HG03378 (cell line): ENCODE measurements around the gene EEF2K.
"Not testable (repeated sequence)": the region's sequence is repeated elsewhere in the genome, so short reads cannot be mapped to it uniquely, and the experiment has no call there.

Experiments
- ATAC-seq: cut with Tn5 transposase; IDR thresholded peaks from one replicate; pipeline ENCODE4 v1.9.1; 2021; ENCODE audit warnings: mild to moderate bottlenecking, moderate library complexity; ENCODE audit not compliant: unreplicated experiment

The EEF2K gene

DNA sequence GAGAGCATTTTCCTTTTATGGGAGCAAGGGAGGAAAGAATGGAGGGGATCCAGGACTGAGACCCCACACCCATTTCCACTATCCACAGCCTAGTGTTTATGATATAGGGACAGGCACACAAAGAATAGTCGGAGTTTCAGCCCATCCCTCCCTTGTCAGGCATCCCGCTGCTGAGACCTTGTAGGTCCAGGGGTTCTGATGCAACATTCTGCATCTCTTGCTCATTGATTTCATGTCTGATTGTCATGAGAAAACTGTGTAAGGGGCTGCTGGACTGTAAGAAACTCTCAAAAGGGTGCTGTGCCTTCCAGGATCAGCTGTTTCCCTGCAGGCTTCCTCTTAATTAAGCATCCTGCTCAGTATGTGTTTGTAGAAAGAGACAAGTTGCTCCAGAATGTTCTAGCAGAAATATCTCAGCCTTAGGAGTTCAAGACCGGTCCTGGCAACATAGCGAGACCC lies 85.8 kb downstream of the EEF2K start:
- no peak for ATAC-seq

DNA sequence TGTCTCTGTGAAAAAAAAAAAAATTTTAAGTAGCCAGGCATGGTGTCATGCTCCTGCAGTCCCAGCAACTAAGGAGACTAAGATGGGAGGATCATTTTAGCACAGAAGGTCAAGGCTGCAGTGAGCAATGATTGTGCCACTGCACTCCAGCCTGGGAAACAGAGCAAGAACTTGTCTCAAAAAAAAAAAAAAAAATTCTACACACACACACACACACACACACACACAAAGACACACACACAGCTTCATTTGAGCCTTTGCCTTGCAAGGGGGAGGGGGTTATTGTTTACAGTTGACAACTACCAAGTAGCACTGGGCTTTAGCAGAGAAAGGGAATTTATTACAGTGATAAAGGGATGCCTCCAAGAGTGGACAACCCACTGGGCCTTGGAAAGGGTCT lies 86.2 kb downstream of the EEF2K start:
- ATAC-seq: no peak

DNA sequence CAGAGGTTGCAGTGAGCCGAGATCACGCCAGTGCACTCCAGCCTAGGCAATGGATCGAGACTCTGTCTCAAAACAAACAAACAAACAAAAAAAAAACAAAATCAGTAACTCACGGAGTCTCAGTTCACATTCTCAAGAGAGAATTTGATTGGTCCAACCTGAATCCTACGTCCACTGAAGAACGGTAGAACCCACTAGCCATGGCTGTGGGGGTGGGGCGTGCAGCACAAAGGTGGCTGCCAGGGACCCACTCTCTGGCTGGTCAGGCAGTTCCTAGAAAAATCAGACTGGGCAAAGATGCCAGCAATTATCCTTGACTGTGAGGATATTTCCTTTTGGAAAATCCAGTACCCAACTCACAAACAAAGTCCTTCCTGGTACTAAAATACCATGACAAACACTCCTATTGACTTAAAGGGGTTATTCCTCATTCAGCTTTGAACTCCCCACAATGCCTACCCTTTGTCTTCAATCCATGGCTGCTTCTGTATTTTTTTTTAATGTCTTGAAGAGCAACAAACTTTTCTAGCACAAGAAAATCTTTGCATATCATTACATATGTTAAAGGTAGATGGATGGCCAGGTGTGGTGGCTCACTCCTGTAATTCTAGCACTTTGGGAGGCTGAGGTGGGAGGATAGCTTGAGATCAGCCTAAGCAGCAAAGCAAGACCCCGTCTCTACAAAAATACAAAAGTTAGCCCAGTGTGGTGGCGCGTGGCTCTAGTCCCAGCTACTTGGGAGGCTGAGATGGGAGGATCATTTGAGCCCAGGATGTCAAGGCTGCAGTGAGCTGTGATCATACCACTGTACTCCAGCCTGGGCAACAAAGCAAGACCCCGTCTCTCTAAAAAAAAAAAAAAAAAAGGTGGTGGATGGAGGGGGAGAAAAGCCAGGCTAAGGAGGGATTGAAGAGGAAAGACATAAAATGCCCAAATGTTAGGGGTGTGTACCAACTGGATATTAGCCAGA lies 87.3 kb downstream of the EEF2K start:
- no peak for ATAC-seq

DNA sequence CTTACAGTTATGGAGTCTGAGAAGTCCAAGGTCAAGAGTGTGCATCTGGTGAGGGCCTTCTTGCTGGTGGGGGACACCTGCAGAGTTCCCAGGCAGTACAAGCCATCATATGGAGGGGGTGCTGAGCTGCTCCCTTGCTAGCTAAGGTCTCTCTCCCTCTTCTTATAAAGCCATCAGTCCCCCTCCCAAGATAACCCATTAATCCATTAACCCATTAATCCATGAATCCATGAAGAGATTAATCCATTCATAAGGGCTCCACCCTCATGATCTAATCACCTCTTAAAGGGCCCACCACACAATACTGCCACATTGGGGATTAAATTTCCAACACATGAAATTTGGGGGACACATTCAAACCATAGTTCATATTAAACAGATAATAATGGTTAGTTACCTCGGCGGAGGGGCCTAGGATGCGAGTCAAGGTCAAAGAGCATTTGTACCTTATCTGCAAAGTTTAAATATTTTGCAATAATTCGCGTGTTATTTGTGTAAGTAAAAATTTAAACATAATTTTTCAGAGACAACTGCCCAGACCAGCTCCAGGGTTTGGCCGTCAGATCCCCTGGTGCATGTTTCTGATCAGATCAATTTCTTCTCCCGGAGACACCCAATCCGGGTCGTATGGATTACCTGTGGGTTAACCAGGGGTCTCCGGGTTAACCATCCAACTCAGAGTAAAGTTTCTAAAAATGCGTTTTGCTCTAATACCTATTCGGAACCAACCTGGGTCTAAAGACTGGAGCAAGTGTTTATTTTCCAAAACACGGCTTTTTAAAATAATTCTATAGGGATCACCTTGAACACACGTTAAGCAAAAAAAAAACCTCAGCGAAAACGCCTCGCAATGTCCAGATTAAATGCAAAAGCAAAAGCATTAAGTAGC lies 90.4 kb downstream of the EEF2K start:
- peak; percentile 1 for ATAC-seq

DNA sequence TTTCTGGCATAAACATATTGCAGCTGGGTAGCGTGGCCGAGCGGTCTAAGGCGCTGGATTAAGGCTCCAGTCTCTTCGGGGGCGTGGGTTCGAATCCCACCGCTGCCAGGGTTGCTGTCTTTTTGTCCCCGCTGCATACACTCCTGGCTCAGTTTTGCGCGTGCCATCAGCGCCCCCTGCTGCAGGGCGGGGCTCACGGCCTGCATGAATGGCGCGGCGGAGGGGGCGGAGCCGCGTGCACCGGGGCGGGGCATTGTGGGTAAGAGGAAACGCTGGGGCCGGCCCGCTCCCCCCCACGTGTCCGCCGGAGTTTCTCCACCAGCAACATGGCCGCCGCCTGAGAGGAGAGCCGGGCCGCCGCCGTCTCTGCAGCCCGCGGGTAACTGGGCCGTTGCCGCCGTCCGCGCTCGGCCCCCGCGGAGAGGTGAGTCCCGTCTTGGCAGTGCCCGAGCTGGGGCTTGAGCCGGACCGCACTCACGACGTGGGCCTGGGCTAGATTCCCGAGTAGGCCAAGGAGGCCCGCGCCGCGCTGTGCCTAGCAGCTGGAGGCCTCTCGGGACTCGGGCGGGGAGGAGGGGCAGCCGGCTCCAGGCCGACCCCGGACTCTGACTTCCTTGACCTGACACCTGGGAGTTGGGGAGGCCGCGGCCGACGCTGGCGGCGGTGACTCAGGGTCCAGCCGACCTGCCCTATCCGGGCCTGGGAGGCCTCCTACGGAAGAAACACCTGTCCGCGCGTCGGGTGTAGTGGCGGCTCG lies 91.2 kb downstream of the EEF2K start, which contains the start of gene POLR3E:
TSS of gene POLR3E (plus strand) at position 296 of the 757 bp plus-strand sequence. CDS start 5,560 bp downstream, outside the sequence.
- ATAC-seq: peak; percentile 70

DNA sequence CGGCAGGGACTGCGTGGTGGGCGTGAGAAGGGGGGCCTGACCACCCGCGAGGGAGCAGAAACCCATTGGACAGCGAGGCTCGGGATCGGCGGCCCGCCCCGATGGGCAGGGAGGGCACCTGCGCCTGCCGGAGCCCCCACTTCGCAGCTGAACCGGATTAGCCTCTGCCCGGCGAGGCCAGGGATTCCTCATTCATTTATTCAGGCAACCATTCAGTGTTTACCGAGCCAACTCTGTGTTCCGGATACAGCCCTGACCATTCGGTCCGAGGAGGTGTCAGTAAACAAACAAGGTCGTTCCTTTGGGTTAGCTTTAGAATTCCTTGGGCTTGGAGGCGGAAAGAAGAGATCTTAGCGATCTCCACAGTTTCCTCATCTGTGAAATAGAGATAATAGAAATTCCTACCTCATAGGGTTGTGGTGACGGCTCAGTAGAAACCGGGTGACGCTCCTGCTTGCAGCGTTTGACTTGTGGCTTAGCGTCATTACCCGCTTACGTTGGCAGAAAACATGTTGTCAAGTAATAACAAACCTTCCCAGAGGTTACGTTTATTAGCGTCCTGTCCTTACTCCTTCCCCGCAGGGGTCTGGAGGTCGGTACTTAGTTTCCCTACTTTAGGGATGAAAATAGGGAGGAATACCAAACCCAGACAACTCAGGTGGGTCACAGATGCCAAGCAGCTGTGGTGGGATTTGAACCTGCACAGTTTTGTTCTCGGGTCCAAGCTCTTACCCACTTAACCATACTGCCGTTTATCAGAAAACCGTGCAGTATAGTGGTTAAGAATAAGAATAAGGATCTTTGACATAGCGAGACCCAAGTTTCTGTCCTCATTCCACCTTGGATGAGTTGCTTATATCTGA lies 92.0 kb downstream of the EEF2K start:
- ATAC-seq: peak; percentile 37

DNA sequence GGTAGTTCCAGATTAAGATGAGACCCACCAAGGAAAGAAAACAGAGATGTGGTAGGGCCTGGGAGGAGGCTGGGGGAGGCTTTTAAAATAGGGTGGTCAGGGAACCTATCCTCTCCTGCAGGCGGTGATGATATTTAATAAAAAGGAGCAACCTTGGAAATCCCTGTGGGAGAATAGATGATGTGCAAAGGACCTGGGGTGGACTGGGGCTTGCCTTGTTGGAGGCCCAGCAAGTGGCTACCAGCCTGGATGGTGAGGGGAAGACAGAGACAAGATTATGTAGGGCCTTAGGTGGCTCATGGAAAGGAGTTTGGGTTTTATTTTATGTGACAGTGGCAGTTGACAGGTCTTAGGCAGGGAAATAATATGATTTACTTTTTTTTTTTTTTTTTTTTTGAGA lies 93.0 kb downstream of the EEF2K start:
- ATAC-seq: no peak

DNA sequence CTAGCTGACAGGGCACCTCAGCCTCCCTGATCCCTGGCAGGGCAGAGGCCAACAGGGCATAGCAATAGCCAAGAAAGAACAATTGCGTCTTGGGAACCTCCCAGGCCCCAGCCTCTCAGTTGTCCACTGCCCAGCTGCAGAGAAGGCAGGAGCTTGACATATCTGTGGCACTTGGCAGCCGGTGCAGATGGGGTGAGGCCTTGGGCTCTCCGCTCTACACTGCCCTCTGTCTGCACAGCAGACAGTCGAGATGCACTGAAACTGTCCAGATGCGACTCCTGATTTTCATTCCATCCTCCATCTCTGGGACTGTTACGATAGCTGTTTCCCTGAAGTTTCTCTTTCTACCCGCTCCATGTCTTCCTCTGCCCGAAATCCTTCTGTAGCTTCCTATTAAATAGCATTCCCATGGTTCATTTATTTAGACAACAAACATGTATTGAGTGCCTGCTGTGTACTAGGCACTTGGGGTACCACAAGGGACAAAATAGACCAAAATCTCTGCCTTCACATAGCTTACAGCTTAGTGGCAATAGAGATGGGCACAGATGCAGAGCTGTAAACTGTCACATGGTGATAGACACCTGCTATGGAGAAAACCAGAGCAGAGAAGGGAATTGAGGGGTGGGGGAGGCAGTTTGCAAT lies 94.5 kb downstream of the EEF2K start:
- ATAC-seq: no peak

DNA sequence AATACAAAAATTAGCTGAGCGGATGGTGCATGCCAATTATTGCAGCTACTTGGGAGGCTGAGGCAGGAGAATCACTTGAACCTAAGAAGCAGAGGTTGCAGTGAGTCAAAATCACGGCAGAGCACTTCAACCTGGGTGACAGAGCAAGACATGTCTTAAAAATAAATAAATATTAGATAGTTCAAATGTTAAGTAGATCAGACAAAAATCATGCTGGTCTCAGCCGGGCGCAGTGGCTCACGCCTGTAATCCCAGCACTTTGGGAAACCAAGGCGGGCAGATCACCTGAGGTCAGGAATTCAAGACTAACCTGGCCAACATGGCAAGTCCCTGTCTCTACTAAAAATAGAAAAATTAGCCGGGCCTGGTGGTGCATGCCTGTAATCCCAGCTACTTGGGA lies 95.3 kb downstream of the EEF2K start:
- ATAC-seq: not testable (repeated sequence)

DNA sequence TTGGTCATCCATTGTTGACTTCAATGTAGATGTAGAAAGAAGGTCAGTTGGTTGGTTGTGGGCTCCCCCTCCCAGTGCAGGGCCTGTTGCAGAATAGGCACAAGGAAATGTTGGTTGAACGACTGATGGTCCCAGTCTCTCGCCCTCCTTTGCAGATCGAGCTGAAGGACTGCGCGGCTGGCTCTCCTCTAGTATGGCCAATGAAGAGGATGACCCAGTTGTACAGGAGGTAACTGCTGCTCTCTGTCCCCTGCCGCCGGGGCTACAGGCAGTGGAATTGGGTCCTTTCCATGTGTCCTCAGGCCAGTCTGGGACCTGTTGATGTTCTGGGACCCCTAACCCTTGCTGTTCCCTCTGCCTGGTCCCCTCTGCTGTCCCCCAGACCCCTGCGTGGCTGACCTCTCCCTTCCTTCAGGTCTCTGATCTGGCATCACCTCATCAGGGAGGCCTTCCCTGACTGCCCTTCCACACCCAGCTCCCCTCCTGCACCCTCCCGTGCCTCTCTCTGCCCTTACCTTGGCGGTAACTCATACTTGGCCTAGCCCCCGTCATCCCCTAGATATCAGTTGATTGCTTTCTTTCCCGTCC lies 96.8 kb downstream of the EEF2K start:
- ATAC-seq: no peak

DNA sequence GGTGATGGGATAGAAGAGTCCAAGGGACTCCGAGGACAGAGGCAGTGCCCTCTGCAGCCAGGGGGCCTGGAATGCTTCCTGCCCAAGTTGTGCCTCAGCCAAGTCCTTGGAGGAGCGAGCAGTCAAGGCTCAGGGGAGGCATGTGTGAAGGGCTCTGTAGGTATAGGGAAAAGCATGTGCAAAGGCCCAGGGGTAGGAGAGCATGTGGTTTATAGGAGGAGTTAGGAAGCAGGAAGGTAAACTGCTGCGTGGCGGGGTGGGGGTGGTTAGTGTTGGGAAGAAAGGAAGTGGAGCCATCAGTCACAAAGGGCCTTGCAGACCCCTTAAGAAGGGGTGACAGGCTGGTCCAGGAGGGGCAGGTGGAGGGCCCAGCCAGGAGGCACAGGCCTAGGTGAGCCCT lies 98.3 kb downstream of the EEF2K start:
- no peak for ATAC-seq

DNA sequence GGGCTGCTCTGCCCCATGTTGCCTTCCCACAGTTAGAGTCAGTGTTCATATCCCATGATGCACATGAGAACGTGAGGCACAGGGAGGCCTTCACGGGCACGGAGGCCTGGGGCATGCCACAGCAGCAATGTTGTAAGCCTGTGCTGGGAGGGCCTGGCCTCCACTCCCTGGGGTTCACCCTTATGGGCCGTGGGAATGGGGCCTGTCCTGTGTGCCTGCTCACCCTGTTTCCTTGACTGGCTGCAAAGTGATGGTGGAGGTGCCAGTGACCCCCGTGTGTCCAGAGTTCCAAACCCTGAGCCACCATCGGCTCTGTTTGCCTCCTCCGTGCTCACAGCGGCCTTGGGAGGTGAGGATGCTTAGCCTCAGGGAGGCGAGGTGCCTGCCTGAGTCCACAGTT lies 100.7 kb downstream of the EEF2K start:
- ATAC-seq: no peak

DNA sequence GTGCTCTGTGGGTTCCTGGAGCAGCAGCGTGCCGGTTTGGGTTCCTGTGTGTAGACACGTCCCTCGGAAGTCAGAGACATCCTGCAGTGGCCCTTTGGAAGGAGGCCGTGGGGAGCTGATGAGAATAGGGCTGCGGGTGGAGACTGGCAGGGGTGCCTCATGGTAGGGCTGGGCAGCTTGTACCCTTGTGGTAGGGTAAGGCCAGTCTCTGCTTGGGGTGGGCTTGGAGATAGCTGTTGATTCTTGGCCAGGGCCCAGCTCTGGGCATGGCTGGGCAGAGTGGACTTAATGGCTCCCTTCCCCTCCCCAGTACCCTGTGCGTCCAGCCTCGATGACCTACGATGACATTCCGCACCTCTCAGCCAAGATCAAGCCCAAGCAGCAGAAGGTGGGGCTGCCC lies 101.8 kb downstream of the EEF2K start:
- ATAC-seq: no peak

DNA sequence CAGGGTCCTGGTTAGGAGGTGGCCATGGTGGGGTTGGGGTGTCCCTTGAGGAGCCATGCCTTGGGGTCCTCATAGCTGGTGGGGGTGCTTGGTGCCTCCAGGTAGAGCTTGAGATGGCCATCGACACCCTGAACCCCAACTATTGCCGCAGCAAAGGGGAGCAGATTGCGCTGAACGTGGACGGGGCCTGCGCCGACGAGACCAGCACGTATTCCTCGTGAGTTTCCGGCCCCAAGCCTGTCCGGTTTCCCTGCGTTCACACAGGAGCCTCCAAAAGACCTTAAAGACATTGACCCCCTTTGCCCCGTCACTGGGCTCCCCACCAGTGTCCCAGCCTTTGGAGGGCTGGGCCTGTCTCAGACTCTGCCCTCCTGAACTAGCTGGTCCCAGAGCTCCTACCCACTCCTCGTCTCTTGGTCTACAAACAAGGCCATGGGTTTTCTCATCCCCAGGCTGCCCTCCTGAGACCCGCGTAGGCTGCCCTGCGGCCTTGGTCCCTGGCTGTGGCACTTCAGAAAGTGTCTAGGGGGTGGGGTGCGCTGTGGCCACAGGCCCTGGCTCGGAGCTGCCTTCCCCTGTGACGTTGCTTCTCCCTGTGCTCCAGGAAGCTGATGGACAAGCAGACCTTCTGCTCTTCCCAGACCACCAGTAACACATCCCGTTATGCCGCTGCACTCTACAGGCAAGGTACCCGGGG lies 102.9 kb downstream of the EEF2K start:
- ATAC-seq: no peak

DNA sequence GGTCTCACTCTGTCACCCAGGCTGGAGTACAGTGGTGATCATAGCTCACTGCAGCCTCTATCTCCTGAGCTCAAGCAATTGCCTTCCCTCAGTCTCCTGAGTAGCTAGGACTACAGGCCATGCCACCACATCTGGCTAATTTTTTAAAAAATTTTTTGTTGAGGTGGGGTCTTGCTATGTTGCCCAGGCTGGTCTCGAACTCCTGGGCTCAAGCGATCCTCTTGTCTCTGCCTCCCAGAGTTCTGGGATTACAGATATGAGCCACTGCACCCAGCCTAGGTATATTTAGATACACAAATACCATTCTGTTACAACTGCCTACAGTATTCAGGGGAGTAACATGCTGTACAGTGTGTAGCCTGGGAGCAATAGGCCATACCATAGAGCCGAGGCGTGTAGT lies 105.4 kb downstream of the EEF2K start:
- ATAC-seq: no peak

DNA sequence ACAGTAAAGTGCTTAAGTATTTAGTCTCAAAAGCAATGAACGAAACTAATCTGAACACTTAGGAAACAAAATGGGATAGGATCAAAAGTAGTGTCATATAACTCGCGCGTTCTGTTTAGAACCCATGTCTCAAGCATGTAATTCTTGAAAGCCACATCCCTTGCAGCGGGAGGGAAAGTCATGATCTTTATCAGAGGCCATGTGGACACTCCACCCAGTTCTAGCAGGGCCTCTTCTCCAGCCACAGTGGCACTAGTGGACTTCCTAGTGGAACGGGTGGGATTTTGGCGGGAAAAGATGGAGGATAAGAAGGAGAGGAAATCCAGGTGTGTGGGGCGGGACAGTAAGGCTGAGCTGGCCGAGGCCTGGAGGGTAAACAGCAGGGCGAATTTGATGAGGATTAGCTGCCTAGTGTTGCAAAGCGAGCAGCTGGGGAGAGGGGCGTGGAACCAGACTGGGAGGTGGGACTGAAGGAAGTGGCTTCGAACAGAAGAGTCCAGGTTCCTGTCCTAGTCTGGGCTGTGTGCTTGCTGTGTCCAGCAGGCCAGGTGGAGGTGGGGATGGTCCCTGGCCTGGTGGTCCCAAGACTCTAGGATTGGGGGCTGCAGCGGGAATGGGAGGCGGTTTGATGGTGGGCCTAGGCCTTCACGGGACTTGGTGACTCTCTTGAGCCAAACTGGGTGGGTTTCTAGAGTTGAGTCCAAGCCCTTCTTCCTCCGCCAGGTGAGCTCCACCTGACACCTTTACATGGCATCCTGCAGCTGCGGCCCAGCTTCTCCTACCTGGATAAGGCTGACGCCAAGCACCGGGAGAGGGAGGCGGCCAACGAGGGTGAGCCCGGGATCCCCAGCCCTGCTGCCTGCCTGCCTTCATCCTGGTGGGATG lies 107.1 kb downstream of the EEF2K start:
- ATAC-seq: no peak

DNA sequence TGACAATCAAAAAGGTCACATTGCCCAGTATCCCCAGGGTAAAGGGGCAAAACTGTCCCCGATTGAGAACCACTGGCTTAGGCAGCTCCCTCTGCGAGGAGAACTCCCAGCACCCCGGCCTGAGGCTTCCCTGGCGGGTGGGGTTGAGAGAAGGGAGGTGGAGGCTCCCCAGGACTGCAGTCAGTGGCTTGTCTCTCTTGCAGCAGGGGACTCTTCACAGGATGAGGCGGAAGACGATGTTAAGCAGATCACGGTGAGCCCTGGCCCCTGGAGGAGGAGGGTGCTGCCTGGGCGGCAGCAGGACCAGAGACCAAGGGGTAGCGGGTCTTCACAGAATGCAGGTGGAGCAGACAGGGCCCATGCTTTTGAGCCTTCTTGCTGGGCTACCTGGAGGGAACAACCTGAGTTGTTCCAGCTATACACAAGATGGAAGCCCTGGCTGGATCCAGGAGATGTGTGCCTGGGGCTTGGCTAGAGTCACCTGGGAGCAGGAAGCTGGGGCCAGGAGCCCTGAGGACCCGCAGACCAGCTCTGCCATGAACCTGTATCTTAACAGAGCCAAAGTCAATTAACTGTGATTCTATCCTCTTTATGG lies 107.9 kb downstream of the EEF2K start:
- ATAC-seq: no peak
